ENCODE measurements around the gene CSTPP1. TPM values are rescaled to one million over a fixed set of nuclear protein-coding genes. Genes with fewer than 3 reads are reported as not detected.
"Not testable (repeated sequence)": the region's sequence is repeated elsewhere in the genome, so short reads cannot be mapped to it uniquely, and the experiment has no call there.

CSTPP1 gene
- total RNA-seq, 1 donor from 2014 or later: 9.6 TPM

GRCh38 chr11:47182380-47182779 is 245.8 kb downstream of the CSTPP1 start:
- ATAC-seq (no peak), DNase-seq (peak; percentile 50)
- intact Hi-C loops (cut with micrococcal nuclease): no loop called here

DNA sequence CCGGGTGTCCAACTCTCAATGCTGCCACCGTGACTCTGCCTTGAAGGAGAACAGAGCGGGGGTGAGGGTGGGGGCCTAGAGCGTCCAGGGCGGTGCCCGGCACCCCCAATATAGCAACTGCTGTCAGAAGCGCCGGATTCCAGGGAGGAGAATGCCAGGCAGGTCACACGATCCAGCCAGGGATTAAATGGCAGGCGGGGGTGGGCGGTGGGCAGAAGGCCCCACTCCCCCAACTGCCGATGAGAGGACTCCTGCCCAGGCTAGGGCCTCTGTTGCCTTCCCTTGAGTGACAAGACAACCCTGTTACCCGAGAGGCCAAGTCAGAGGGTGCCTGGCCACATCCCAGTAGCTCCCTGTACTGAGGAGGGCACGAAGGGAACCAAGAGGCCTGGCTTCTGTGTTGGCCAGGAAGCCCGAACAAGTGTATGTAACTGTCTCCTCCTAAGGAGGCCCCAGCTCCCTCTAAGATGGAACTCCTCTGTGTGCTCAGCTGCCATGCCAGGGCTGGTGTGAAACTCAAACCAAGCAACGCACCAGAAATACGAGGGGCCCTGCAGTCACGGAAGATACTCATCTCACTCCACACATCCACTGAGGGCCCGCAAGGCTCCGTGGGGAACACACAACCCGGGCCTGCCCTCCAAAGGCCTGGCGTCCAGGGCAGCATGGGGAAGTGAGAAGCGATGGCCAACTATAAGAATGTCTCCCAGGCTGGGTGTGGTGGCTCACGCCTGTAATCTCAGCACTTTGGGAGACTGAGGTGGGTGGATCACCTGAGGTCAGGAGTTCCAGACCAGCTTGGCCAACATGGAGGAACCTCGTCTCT is 246.7 kb downstream of the CSTPP1 start:
- DNase-seq (peak; percentile 53), ATAC-seq (peak; percentile 19)
- intact Hi-C loops (cut with micrococcal nuclease): no loop called here

- intact Hi-C loops (cut with micrococcal nuclease): no loop called here
- no peak for DNase-seq
- ATAC-seq: no peak
Measured at GRCh38 chr11:47183969-47184368, 247.4 kb downstream of the CSTPP1 start.

- peak; percentile 56 for DNase-seq
- intact Hi-C loops (cut with micrococcal nuclease): no loop called here
- ATAC-seq: peak; percentile 2
Measured at GRCh38 chr11:47184711-47185304, 248.2 kb downstream of the CSTPP1 start.

- intact Hi-C loops (cut with micrococcal nuclease): no loop called here
Measured at GRCh38 chr11:47185305-47186075, 248.9 kb downstream of the CSTPP1 start.

DNA sequence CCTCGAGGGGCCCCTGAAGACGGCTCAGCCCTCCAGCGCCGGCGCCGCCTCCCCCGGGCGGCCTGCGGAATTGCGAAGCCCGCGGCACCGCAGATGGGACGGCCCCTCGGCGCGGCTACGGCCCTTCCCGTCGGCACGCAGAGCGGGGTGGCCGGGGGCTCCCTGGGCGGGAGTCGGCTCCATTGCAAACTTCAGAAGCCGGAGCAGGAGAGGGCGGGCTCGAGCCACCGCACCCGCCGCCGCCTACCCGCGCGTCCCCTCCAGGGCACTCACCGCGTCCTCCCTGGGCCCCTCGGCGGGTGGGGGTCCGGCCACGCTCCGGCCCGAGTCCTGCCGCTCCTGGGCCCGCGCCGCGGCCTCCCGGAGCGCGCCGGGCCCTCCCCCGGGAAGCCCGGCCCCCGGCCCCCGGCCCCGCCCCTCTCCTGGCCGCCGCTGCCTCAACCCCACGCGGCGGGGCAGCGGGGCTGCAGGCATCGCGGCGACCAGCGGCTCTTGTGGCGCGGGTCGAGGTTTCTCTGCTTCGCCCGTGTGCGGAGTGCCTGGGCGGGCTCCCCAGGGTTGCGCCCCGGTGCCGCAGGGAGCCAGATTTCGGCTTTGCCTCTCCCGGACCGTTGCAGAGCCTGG is 249.6 kb downstream of the CSTPP1 start, which contains the start of gene PACSIN3:
Gene PACSIN3, minus strand, starts transcription at position 359 of the 624 bp plus-strand sequence. CDS start 3,707 bp downstream, outside the sequence.
- ATAC-seq: peak; percentile 60
- peak; percentile 83 for DNase-seq
- intact Hi-C loops (cut with micrococcal nuclease): no loop called here

More at GRCh38 chr11:47185305-47186075, 248.9 kb downstream of the CSTPP1 start:
- ATAC-seq (peak; percentile 56), DNase-seq (peak; percentile 85)

DNA sequence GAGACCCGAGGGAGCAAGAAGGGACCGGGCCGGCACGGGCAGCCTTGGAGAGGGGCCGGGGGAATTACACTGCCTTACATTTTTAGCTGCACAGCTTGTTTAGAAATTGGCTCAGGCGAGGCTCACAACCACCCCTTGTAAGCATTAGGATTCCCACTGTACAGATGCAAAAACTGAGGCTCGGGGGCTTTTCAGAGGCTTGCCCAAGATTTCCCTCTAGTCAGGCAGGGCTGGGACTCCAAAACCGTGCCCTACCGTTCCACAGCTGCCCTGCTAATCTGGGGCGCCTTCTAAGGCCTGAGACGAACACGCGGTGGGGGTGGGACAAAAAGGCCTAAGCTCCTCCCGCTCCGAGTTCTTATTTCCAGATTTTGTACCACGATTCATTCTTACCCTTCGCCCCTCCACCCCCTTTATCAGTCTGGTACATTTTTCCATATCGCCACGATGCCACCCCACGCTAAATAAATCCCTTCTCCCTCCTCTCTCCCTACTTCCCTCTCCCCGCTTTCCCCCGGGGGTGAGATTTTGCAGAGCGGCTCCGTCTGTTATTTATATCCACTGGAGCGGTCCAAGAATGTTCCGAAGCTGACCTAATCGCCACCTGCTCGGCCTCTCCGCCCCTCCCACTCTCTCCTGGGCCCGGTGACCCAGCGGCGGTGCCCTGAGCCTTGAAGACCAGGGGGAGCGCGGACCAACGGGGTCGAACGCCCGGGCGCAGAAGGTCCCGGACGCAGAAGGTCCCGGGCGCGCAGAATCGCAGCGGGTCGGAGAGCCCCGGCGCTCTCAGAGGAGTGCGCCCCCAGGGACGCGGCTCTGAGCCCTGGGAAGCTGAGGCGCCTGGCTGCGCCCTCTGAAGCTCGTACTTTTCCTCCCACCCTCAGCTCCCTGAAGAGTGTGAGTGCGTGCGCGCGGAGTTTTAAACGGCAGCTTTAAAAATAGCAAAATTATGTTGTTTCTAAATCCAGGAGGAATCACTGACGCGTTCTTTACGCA is 250.4 kb downstream of the CSTPP1 start:
- peak; percentile 82 for DNase-seq
- intact Hi-C loops (cut with micrococcal nuclease): no loop called here
- peak; percentile 56 for ATAC-seq

DNA sequence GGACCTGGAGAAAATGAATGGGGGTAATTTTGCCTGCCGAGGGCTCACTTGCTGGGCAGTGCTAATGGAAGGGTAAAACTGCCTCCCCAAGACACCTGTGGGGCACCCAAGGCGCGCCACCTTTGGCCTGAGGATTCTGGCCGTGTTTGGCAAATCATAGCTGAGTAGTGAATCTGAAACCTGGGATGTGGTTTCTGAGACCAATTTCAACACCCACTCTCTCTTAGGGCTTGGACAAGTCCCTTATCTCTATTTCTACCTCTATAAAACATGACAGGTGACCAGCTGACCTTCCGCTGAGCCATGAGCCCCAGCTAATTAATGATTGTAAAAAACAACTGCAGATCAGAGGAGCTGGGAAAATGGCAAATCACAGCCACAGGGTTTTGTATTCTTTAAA is 251.2 kb downstream of the CSTPP1 start:
- no peak for DNase-seq
- no peak for ATAC-seq
- intact Hi-C loops (cut with micrococcal nuclease): no loop called here

DNA sequence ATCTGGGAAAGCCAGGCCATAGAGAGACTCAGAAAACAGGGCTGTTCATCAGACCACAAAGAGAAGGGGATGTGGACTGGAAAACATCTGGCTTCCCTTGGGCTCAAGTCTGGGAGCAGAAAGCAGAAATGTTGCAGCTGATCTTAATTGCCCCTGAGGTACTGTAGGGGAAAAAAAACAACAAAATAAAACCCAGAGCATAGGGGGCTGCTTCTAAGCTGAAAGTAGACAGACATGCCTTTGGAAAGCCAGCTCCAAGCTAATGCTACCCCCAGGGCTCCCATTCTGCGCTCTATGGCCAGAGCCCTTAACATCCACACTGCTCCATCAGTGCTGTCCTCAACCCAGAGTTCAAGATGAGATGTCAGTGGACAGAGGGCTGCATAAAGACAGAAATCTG is 251.7 kb downstream of the CSTPP1 start:
- no peak for ATAC-seq
- intact Hi-C loops (cut with micrococcal nuclease): no loop called here
- no peak for DNase-seq

- no peak for DNase-seq
- intact Hi-C loops (cut with micrococcal nuclease): no loop called here
- ATAC-seq: no peak
Measured at GRCh38 chr11:47189100-47189834, 252.7 kb downstream of the CSTPP1 start.

DNA sequence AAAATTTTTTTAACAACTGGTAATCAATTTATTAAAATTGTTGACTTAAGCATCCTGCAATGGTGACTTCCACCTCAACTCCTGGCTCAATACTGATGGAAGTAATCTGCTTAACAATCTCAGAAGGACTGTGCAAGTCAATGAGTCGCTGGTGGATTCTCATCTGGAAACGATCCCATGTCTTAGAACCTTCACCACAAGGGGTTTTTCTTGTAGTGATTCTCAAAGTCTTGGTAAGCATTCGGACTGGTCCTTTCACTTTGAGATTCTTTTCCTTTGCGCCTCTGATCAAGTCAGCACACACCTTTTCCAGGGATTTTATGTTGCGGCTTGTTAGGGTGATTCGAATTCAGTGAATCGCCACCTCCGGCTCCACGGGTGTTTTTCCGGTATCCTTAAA is 254.6 kb downstream of the CSTPP1 start:
- ATAC-seq; intact Hi-C loops (cut with micrococcal nuclease): not testable (repeated sequence)

DNA sequence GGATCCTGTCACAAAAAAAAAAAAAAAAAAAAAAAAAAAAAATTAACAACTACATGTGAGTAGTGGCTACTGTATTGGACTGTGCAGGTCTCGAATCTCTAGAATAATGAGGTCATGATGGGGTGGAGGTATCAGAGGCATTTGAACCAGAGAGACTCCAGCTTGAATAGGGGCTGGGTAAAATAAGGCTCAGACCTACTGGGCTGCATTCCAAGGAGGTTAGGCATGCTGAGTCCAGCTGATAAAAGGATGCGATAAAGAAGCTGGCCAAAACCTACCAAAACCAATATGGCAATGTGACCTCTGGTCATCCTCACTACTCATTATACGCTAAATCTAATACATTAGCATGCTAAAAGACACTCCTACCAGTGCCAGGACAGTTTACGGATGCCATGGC is 255.6 kb downstream of the CSTPP1 start:
- no peak for ATAC-seq
- intact Hi-C loops (cut with micrococcal nuclease): no loop called here

More for the DNA sequence above, 254.6 kb downstream of the CSTPP1 start:
- DNase-seq: not testable (repeated sequence)

GRCh38 chr11:47198161-47198560 is 261.6 kb downstream of the CSTPP1 start:
- DNase-seq; ATAC-seq; intact Hi-C loops (cut with micrococcal nuclease): not testable (repeated sequence)

More for the DNA sequence above, 255.6 kb downstream of the CSTPP1 start:
- DNase-seq: no peak

GRCh38 chr11:47201015-47201414 is 264.5 kb downstream of the CSTPP1 start:
- no peak for ATAC-seq
- DNase-seq: no peak
- intact Hi-C loops (cut with micrococcal nuclease): no loop called here

- intact Hi-C loops (cut with micrococcal nuclease): no loop called here
- ATAC-seq (no peak), DNase-seq (no peak)
Measured at GRCh38 chr11:47202576-47202975, 266.0 kb downstream of the CSTPP1 start.

DNA sequence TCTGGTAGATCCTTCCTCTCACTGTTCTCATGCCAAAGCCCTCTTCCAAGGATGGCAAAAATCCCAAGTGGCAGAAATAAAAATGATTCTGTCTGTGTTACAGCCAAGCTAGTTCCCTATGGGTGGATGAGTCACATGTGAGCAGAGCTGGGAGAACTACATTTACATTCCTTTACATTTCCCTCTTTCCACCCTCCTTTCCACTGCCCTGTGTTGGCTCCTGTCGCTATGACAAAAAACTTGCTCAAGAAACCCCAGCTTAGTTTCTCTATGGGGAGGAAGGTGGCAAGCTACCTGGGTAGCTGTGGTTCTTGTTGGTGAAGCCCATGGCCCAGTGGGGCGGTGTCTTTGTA is 268.1 kb downstream of the CSTPP1 start:
- DNase-seq (no peak), ATAC-seq (no peak)
- intact Hi-C loops (cut with micrococcal nuclease): no loop called here

- DNase-seq; intact Hi-C loops (cut with micrococcal nuclease); ATAC-seq: not testable (repeated sequence)
Measured at GRCh38 chr11:47206577-47206976, 270.0 kb downstream of the CSTPP1 start.
